H9 (cell line): ENCODE measurements around the gene PYROXD2. TPM values are rescaled to one million over a fixed set of nuclear protein-coding genes. Genes with fewer than 3 reads are reported as not detected.

Experiments used
- DNase-seq: peaks from one replicate; pipeline ENCODE4 v3.0.0-alpha.2; 2017
- H2AFZ ChIP-seq: one replicate; pipeline ENCODE4 v1.6.1; 2013; ENCODE audit warnings: mild to moderate bottlenecking, low read length, control low read depth, moderate library complexity
- H2AK5ac ChIP-seq: 2 replicates; pipeline ENCODE4 v1.6.1; 2013; ENCODE audit warnings: low read length, control low read depth, mixed read lengths; ENCODE audit not compliant: insufficient read length
- H2BK120ac ChIP-seq: one replicate; pipeline ENCODE4 v1.6.1; 2013; ENCODE audit warnings: low read depth, mild to moderate bottlenecking, low read length, control low read depth, inconsistent platforms; ENCODE audit not compliant: poor library complexity, severe bottlenecking
- H2BK12ac ChIP-seq: 2 replicates; pipeline ENCODE4 v1.6.1; 2013; ENCODE audit warnings: low read length, control low read depth, mixed read lengths, low read depth; ENCODE audit not compliant: insufficient read length
- H2BK15ac ChIP-seq: 2 replicates; pipeline ENCODE4 v1.6.1; 2013; ENCODE audit warnings: low read depth, low read length, control low read depth
- H2BK20ac ChIP-seq: one replicate; pipeline ENCODE4 v1.6.1; 2013; ENCODE audit warnings: low read depth, mild to moderate bottlenecking, low read length, control low read depth, inconsistent platforms; ENCODE audit not compliant: poor library complexity, severe bottlenecking
- H2BK5ac ChIP-seq: 2 replicates; pipeline ENCODE4 v1.6.1; 2013; ENCODE audit warnings: low read length, control low read depth, mixed read lengths; ENCODE audit not compliant: insufficient read length
- H3K14ac ChIP-seq: 2 replicates; pipeline ENCODE4 v1.6.1; 2013; ENCODE audit warnings: low read length, control low read depth; ENCODE audit not compliant: insufficient read depth
- H3K18ac ChIP-seq: 2 replicates; pipeline ENCODE4 v1.6.1; 2013; ENCODE audit warnings: low read depth, mild to moderate bottlenecking, mixed read lengths, low read length, control low read depth; ENCODE audit not compliant: insufficient read length
- H3K23ac ChIP-seq: 2 replicates; pipeline ENCODE4 v1.6.1; 2013; ENCODE audit warnings: low read length, control low read depth, mixed read lengths, low read depth; ENCODE audit not compliant: insufficient read length
- H3K23me2 ChIP-seq: 2 replicates; pipeline ENCODE4 v1.6.1; 2013; ENCODE audit warnings: low read depth, mild to moderate bottlenecking, mixed read lengths, low read length, control low read depth; ENCODE audit not compliant: insufficient read length, poor library complexity, severe bottlenecking
- H3K27ac ChIP-seq: 2 replicates; pipeline ENCODE4 v1.5.1; 2013; ENCODE audit warnings: low read length, control low read depth, mixed read lengths, low read depth; ENCODE audit not compliant: insufficient read length
- H3K27me3 ChIP-seq: 2 replicates; pipeline ENCODE4 v1.6.1; 2013; ENCODE audit warnings: low read length, control low read depth, inconsistent platforms; ENCODE audit not compliant: insufficient read depth
- H3K4ac ChIP-seq: 2 replicates; pipeline ENCODE4 v1.6.1; 2013; ENCODE audit warnings: low read depth, mild to moderate bottlenecking, control low read depth, inconsistent platforms, low read length, moderate library complexity
- H3K4me1 ChIP-seq: 2 replicates; pipeline ENCODE4 v1.6.1; 2013; ENCODE audit warnings: low read length, control low read depth, inconsistent platforms; ENCODE audit not compliant: insufficient read depth
- H3K4me2 ChIP-seq: 2 replicates; pipeline ENCODE4 v1.6.1; 2013; ENCODE audit warnings: low read length, control low read depth, mixed read lengths; ENCODE audit not compliant: insufficient read length, insufficient read depth
- H3K56ac ChIP-seq: 2 replicates; pipeline ENCODE4 v1.6.1; 2013; ENCODE audit warnings: low read depth, mild to moderate bottlenecking, mixed read lengths, low read length, control low read depth; ENCODE audit not compliant: insufficient read length
- H3K79me1 ChIP-seq: 2 replicates; pipeline ENCODE4 v1.6.1; 2013; ENCODE audit warnings: low read depth, mild to moderate bottlenecking, moderate library complexity, low read length, control low read depth, inconsistent platforms; ENCODE audit not compliant: insufficient read depth, poor library complexity, severe bottlenecking
- H3K79me2 ChIP-seq: 2 replicates; pipeline ENCODE4 v1.6.1; 2013; ENCODE audit warnings: low read length, control low read depth, inconsistent platforms; ENCODE audit not compliant: insufficient read depth
- H3K9ac ChIP-seq: 2 replicates; pipeline ENCODE4 v1.6.1; 2013; ENCODE audit warnings: low read length, control low read depth, mixed read lengths; ENCODE audit not compliant: insufficient read length; ENCODE audit errors: extremely low read depth
- H3K9me3 ChIP-seq: one replicate; pipeline ENCODE4 v1.6.1; 2013; ENCODE audit warnings: low read depth, low read length, inconsistent platforms; ENCODE audit not compliant: control insufficient read depth
- H3T11ph ChIP-seq: one replicate; pipeline ENCODE4 v1.6.1; 2013; ENCODE audit warnings: mild to moderate bottlenecking, low read length, control low read depth, inconsistent platforms
- H4K20me1 ChIP-seq: one replicate; pipeline ENCODE4 v1.6.1; 2013; ENCODE audit not compliant: control insufficient read depth, insufficient read length, insufficient read depth
- H4K5ac ChIP-seq: 2 replicates; pipeline ENCODE4 v1.6.1; 2013; ENCODE audit warnings: low read depth, mild to moderate bottlenecking, mixed read lengths, low read length, control low read depth; ENCODE audit not compliant: insufficient read length
- H4K8ac ChIP-seq: replicated peaks from 2 replicates; pipeline ENCODE4 v1.6.1; 2013; ENCODE audit warnings: low read length, control low read depth, mixed read lengths, low read depth; ENCODE audit not compliant: insufficient read length
- H4K91ac ChIP-seq: 2 replicates; pipeline ENCODE4 v1.6.1; 2013; ENCODE audit warnings: low read depth, mild to moderate bottlenecking, moderate library complexity, mixed read lengths, low read length, control low read depth; ENCODE audit not compliant: insufficient read length
- H3K27ac Mint-ChIP-seq, 3 experiments: 2 replicates in 2 of 3; 3 replicates in 1 of 3; pipeline ENCODE4 v1.8.0; 2020 to 2021; ENCODE audit warnings: mixed read lengths in 3 of 3, mild to moderate bottlenecking in 1 of 3, moderate library complexity in 1 of 3
- H3K27me3 Mint-ChIP-seq: 2 replicates; pipeline ENCODE4 v1.8.0; 2021; ENCODE audit warnings: low read depth, mild to moderate bottlenecking, moderate library complexity, mixed read lengths
- H3K36me3 Mint-ChIP-seq, 3 experiments: 2 replicates in 2 of 3; 3 replicates in 1 of 3; pipeline ENCODE4 v1.8.0; 2020 to 2021; ENCODE audit warnings: low read depth in 3 of 3, mixed read lengths in 3 of 3; ENCODE audit not compliant: insufficient read depth in 1 of 3
- H3K4me1 Mint-ChIP-seq, 2 experiments: 2 replicates each; pipeline ENCODE4 v1.8.0; 2020; ENCODE audit warnings: mixed read lengths in 2 of 2
- H3K4me3 Mint-ChIP-seq, 2 experiments: 2 replicates in 1 of 2; 3 replicates in 1 of 2; pipeline ENCODE4 v1.8.0; 2020 to 2021; ENCODE audit warnings: mild to moderate bottlenecking in 2 of 2, mixed read lengths in 2 of 2, moderate library complexity in 1 of 2
- H3K9me3 Mint-ChIP-seq, 2 experiments: 2 replicates in 1 of 2; 3 replicates in 1 of 2; pipeline ENCODE4 v1.8.0; 2020; ENCODE audit warnings: mild to moderate bottlenecking in 2 of 2, mixed read lengths in 2 of 2, moderate library complexity in 1 of 2
- WGBS: extraction: QIAGEN DNeasy Blood & Tissue Kit; methylation state at CpG from one replicate; pipeline ENCODE4 v1.1.7; 2013; ENCODE audit warnings: missing lambda C conversion rate, low lambda C conversion rate, mixed read lengths; ENCODE audit not compliant: insufficient read length; ENCODE audit errors: extremely low coverage; 5-methylcytosine and 5-hydroxymethylcytosine counted together
- total RNA-seq: library from RNA; stranded (reverse); gene quantifications from 2 replicates; pipeline ENCODE4 v1.2.1, GENCODE V29; 2021
- TF ChIP-seq, protein P1 (sequence below): fragments of 200-600 bp; sonication (generic); conservative IDR thresholded peaks from 3 replicates; pipeline ENCODE4 v1.8.0; 2021; ENCODE audit warnings: antibody characterized with exemption, mild to moderate bottlenecking

Gene PYROXD2
- total RNA-seq, 1 experiment from 2014 or later: 5.3 TPM

DNA sequence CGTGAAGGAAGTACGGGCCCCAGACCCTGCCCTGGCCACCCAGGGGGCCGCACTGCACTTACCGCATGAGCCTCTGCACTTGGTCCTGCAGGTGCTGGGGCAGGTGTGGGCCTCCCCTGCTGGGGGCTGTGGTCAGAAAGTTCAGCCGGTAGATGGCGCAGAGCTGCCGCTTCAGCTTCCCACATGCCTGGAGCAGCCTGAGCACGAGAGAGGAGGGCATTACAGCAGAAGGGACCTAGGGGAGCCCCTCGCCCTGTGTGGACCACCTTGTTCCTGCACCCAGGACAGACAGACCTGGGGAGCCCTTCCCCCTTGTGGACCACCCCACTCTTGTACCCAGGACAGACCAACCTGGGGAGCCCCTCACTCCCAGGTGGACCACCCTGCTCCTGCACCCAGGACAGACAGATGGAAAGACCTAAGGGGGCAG lies 8.7 kb upstream of the PYROXD2 start:
- Mint-ChIP-seq H3K27ac (no peak overlapping the region; a peak in 1 of 7 replicates), H3K4me1 (peaks cover 2% of the 10 kb centered on the region in 2 experiments; a peak in 2 of 4 replicates), H3K9me3 (no peaks in the 10 kb centered on the region), H3K4me3 (no peak overlapping the region), H3K36me3 (peaks cover 0 to 12% (median 4%) of the 10 kb centered on the region in 3 experiments; a peak in 3 of 7 replicates), H3K27me3 (no peaks in the 10 kb centered on the region)
- Histone ChIP-seq H3K79me2 (no peaks in the 10 kb centered on the region), H3K9ac (no peak overlapping the region), H3K4me2 (no peak overlapping the region), H3K4me1 (no peaks in the 10 kb centered on the region), H3K9me3 (no peaks in the 10 kb centered on the region), H2BK12ac (no peak overlapping the region), H3K18ac (no peak overlapping the region), H3K56ac (no peak overlapping the region), H4K5ac (no peak overlapping the region), H2BK15ac (no peak overlapping the region), H4K8ac (no peak overlapping the region), H3T11ph (no peak overlapping the region), H3K23me2 (no peaks in the 10 kb centered on the region), H2BK5ac (no peak overlapping the region), H4K20me1 (no peaks in the 10 kb centered on the region), H4K91ac (no peak overlapping the region), H3K79me1 (no peaks in the 10 kb centered on the region), H2BK120ac (no peak overlapping the region), H3K14ac (no peak overlapping the region), H3K23ac (no peak overlapping the region), H3K4ac (no peak overlapping the region), H3K27ac (no peak overlapping the region), H3K27me3 (no peaks in the 10 kb centered on the region), H2AFZ (no peak overlapping the region), H2BK20ac (no peak overlapping the region), H2AK5ac (no peak overlapping the region)
- DNase-seq: peak; percentile 85
- TF ChIP-seq, protein P1, sequence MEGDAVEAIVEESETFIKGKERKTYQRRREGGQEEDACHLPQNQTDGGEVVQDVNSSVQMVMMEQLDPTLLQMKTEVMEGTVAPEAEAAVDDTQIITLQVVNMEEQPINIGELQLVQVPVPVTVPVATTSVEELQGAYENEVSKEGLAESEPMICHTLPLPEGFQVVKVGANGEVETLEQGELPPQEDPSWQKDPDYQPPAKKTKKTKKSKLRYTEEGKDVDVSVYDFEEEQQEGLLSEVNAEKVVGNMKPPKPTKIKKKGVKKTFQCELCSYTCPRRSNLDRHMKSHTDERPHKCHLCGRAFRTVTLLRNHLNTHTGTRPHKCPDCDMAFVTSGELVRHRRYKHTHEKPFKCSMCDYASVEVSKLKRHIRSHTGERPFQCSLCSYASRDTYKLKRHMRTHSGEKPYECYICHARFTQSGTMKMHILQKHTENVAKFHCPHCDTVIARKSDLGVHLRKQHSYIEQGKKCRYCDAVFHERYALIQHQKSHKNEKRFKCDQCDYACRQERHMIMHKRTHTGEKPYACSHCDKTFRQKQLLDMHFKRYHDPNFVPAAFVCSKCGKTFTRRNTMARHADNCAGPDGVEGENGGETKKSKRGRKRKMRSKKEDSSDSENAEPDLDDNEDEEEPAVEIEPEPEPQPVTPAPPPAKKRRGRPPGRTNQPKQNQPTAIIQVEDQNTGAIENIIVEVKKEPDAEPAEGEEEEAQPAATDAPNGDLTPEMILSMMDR: peak; percentile 75
- no CpG with 5 or more reads among the region's 9 CpGs for WGBS
